Measurements from ENCODE around the gene GSTT2.
"Not testable (repeated sequence)": the region's sequence is repeated elsewhere in the genome, so short reads cannot be mapped to it uniquely, and the experiment has no call there.

The GSTT2 gene

GRCh38 chr22:23974836-23975352 lies 5.0 kb upstream of the GSTT2 start:
- DNase-seq (ENCODE audit: low read depth) = not testable (repeated sequence)

- not testable (repeated sequence) for DNase-seq (ENCODE audit: low read depth)
These were observed 2.6 kb upstream of the GSTT2 start for GRCh38 chr22:23977304-23977703.

- not testable (repeated sequence) for DNase-seq (ENCODE audit: low read depth)
These were observed 633 bp downstream of the GSTT2 start for GRCh38 chr22:23980567-23980966.

- DNase-seq (ENCODE audit: low read depth) = no peak
These were observed 4.5 kb downstream of the GSTT2 start for GRCh38 chr22:23984430-23984829.

GRCh38 chr22:23986089-23986488 lies 6.2 kb downstream of the GSTT2 start:
- DNase-seq (ENCODE audit: low read depth) = not testable (repeated sequence)

GRCh38 chr22:23986538-23987178 lies 6.7 kb downstream of the GSTT2 start:
- DNase-seq (ENCODE audit: low read depth) = not testable (repeated sequence)

GRCh38 chr22:23989583-23990244 lies 9.8 kb downstream of the GSTT2 start:
- not testable (repeated sequence) for DNase-seq (ENCODE audit: low read depth)

GRCh38 chr22:23993080-23993479 lies 13.1 kb downstream of the GSTT2 start:
- not testable (repeated sequence) for DNase-seq (ENCODE audit: low read depth)

- not testable (repeated sequence) for DNase-seq (ENCODE audit: low read depth)
These were observed 13.7 kb downstream of the GSTT2 start for GRCh38 chr22:23993581-23994177.

GRCh38 chr22:23997092-23997491 lies 17.2 kb downstream of the GSTT2 start:
- no peak for DNase-seq (ENCODE audit: low read depth)

GRCh38 chr22:23999779-24000178 lies 19.8 kb downstream of the GSTT2 start:
- not testable (repeated sequence) for DNase-seq (ENCODE audit: low read depth)

- DNase-seq (ENCODE audit: low read depth) = no peak
These were observed 21.4 kb downstream of the GSTT2 start for GRCh38 chr22:24001314-24001713.

GRCh38 chr22:24002272-24002671 lies 22.3 kb downstream of the GSTT2 start:
- no peak for DNase-seq (ENCODE audit: low read depth)

- no peak for DNase-seq (ENCODE audit: low read depth)
These were observed 22.9 kb downstream of the GSTT2 start for GRCh38 chr22:24002851-24003250.

- no peak for DNase-seq (ENCODE audit: low read depth)
These were observed 24.0 kb downstream of the GSTT2 start for GRCh38 chr22:24003887-24004286.

GRCh38 chr22:24005201-24005600 lies 25.3 kb downstream of the GSTT2 start, which contains the start of gene GSTT4:
GSTT4 (minus strand) TSS chr22:24005453; CDS start chr22:24005356, 97 bp downstream.
- no peak for DNase-seq (ENCODE audit: low read depth)

- DNase-seq (ENCODE audit: low read depth) = no peak
These were observed 26.4 kb downstream of the GSTT2 start for GRCh38 chr22:24006207-24006913.

- no peak for DNase-seq (ENCODE audit: low read depth)
These were observed 26.9 kb downstream of the GSTT2 start for GRCh38 chr22:24006914-24007214.

- no peak for DNase-seq (ENCODE audit: low read depth)
These were observed 27.5 kb downstream of the GSTT2 start for GRCh38 chr22:24007253-24008021.

- no peak for DNase-seq (ENCODE audit: low read depth)
These were observed 28.0 kb downstream of the GSTT2 start for GRCh38 chr22:24008022-24008283.

GRCh38 chr22:24008381-24009226 lies 28.7 kb downstream of the GSTT2 start:
- DNase-seq (ENCODE audit: low read depth) = no peak
